HepG2 (cell line): Measurements from ENCODE around the gene GLB1L. TPM values are rescaled to one million over a fixed set of nuclear protein-coding genes. Genes with fewer than 3 reads are reported as not detected.

Experiments used
- AHDC1 ChIP-seq: sonication (generic); formaldehyde crosslinking; IDR thresholded peaks from 2 replicates; pipeline ENCODE4 v1.5.1; 2020; ENCODE audit warnings: mild to moderate bottlenecking, missing genetic modification reagents, borderline replicate concordance
- KLF15 ChIP-seq: sonication (generic); formaldehyde crosslinking; IDR thresholded peaks from 2 replicates; pipeline ENCODE4 v1.8.1; 2023; ENCODE audit warnings: borderline replicate concordance, mild to moderate bottlenecking, inconsistent platforms, missing genetic modification reagents, mixed read lengths
- LCORL ChIP-seq, 2 experiments: fragments of 450-650 bp in 1 of 2; sonication (generic) in 1 of 2; formaldehyde crosslinking in 1 of 2; IDR thresholded peaks; 2 replicates each; pipeline versions ENCODE4 v1.5.0 to v1.6.1; 2017 to 2020; ENCODE audit warnings: antibody characterized with exemption in 1 of 2, missing genetic modification reagents in 1 of 2
- MTA1 ChIP-seq: sonication (generic); formaldehyde crosslinking; IDR thresholded peaks from 2 replicates; pipeline ENCODE4 v1.4.0; 2020; ENCODE audit warnings: missing genetic modification reagents, mild to moderate bottlenecking, borderline replicate concordance
- MXD3 ChIP-seq: IDR thresholded peaks from 2 replicates; pipeline ENCODE4 v1.6.1; 2016; ENCODE audit warnings: mild to moderate bottlenecking, missing biosample characterization, missing genetic modification reagents
- PHF21A ChIP-seq: sonication (generic); formaldehyde crosslinking; IDR thresholded peaks from 2 replicates; pipeline ENCODE4 v1.5.0; 2020; ENCODE audit warnings: mild to moderate bottlenecking, missing genetic modification reagents
- SIX4 ChIP-seq: sonication (generic); formaldehyde crosslinking; IDR thresholded peaks from 2 replicates; pipeline ENCODE4 v1.4.0; 2020; ENCODE audit warnings: missing genetic modification reagents
- UBTF ChIP-seq: sonication (generic); formaldehyde crosslinking; IDR thresholded peaks from 2 replicates; pipeline ENCODE4 v1.4.0; 2020; ENCODE audit warnings: mild to moderate bottlenecking, missing genetic modification reagents
- USF2 ChIP-seq, 2 experiments: sonication (generic) in 1 of 2; formaldehyde crosslinking in 1 of 2; IDR thresholded peaks; 2 replicates each; pipeline versions ENCODE4 v1.5.1 to v1.6.1; 2011 to 2020; ENCODE audit warnings: borderline replicate concordance in 1 of 2, low read depth in 1 of 2, low read length in 1 of 2, mild to moderate bottlenecking in 1 of 2, missing genetic modification reagents in 1 of 2, moderate library complexity in 1 of 2
- ZNF136 ChIP-seq: sonication (generic); formaldehyde crosslinking; IDR thresholded peaks from 2 replicates; pipeline ENCODE4 v1.8.1; 2022; ENCODE audit warnings: low read depth, mild to moderate bottlenecking, moderate library complexity, missing genetic modification reagents
- ZNF383 ChIP-seq: sonication (generic); formaldehyde crosslinking; IDR thresholded peaks from 2 replicates; pipeline ENCODE4 v1.4.0; 2020; ENCODE audit warnings: missing genetic modification reagents, mild to moderate bottlenecking, borderline replicate concordance
- ZNF484 ChIP-seq: sonication (generic); formaldehyde crosslinking; IDR thresholded peaks from 2 replicates; pipeline ENCODE4 v1.5.1; 2020; ENCODE audit warnings: mild to moderate bottlenecking, low read depth, missing genetic modification reagents, borderline replicate concordance
- ZNF556 ChIP-seq: sonication (generic); formaldehyde crosslinking; IDR thresholded peaks from 2 replicates; pipeline ENCODE4 v1.4.0; 2020; ENCODE audit warnings: mild to moderate bottlenecking, missing genetic modification reagents, borderline replicate concordance
- ZNF678 ChIP-seq: sonication (generic); formaldehyde crosslinking; IDR thresholded peaks from 2 replicates; pipeline ENCODE4 v1.4.0; 2020; ENCODE audit warnings: mild to moderate bottlenecking, missing genetic modification reagents
- polyA plus RNA-seq, 8 experiments: library from polyadenylated mRNA; depleted of rRNA in 3 of 8; stranded (reverse) in 7 of 8; unstranded in 1 of 8; fragments of >200 nt; fragmentation: Illumina TruSeq in 4 of 8; extraction: Trizol in 4 of 8; gene quantifications; 2 replicates each; pipeline versions ENCODE4 v1.2.1 to v1.2.3, GENCODE V29; 2011 to 2016; ENCODE audit warnings: low read depth in 4 of 8, missing spikeins in 1 of 8, mixed read lengths in 1 of 8; ENCODE audit not compliant: insufficient read depth in 1 of 8
- total RNA-seq, 5 experiments: library from RNA; depleted of rRNA; stranded (reverse); fragments of >200 nt; fragmentation: Illumina TruSeq; extraction: Trizol; gene quantifications; 2 replicates each; pipeline ENCODE4 v1.2.3, GENCODE V29; 2016; ENCODE audit warnings: low read depth in 1 of 5

The GLB1L gene
- total and polyA plus RNA-seq, 2 of the 13 experiments (the other 11 are each of a cell fraction or from before 2014, with no cell fraction given): 6.8 to 7.3 TPM

GRCh38 chr2:219228911-219229304 lies 16.3 kb downstream of the GLB1L start (continued):
- TF ChIP-seq LCORL (IDR thresholded peaks at IDR 0.05) (no peak), LCORL (CRISPR knock-in tag; IDR thresholded peaks at IDR 0.05) (0 out of 2 replicates have a peak, but pooled peaks have one; percentile 13), MTA1 (CRISPR knock-in tag) (no peak), ZNF484 (CRISPR knock-in tag) (no peak), PHF21A (no peak), ZNF678 (CRISPR knock-in tag) (peak; percentile 67; the same call in 1 of the 2 replicates), ZNF136 (CRISPR knock-in tag) (no peak), SIX4 (CRISPR knock-in tag) (no peak), MXD3 (CRISPR knock-in tag) (peak; percentile 9; the same call in 1 of the 2 replicates), ZNF383 (CRISPR knock-in tag) (no peak), ZNF556 (CRISPR knock-in tag) (peak; percentile 50; the same call in 1 of the 2 replicates), KLF15 (CRISPR knock-in tag) (no peak), USF2 (IDR thresholded peaks at IDR 0.05; ENCODE audit: low read depth, low read length) (no peak), USF2 (CRISPR knock-in tag; IDR thresholded peaks at IDR 0.05; ENCODE audit: borderline replicate concordance) (peak; percentile 13; the same call in 1 of the 2 replicates), AHDC1 (CRISPR knock-in tag) (no peak), UBTF (CRISPR knock-in tag) (peak; percentile 11; the same call in 1 of the 2 replicates)
